GM19463 (cell line): Measurements from ENCODE around the gene CLCA4.
A peak's percentile ranks its signal among the peaks of the same experiment; 100 is the strongest.

ENCODE experiments used
- ATAC-seq: cut with Tn5 transposase; IDR thresholded peaks from one replicate; pipeline ENCODE4 v1.9.1; 2021; ENCODE audit warnings: mild to moderate bottlenecking, moderate library complexity; ENCODE audit not compliant: unreplicated experiment

CLCA4 gene

DNA sequence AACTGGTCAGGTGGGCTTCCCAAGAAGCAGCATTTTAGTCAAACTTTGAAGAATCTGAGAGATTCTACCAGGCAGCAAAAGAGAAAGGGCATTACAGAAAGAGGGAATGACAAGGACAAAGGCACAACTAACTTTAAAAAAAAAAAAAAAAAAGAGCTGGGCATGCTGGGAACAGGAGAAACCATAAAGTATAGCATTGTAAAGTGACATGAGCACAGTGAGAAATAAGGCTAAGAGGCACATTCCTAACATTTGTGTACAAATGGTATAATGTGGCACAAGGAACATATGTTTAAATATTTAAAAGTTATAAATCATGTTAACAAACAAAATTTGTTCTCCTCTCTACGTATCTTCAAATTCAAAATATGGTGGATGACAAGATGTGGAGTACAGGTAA, 69.6 kb downstream of the CLCA4 start:
- no peak for ATAC-seq

- peak; percentile 100 for ATAC-seq
These were observed 70.0 kb downstream of the CLCA4 start for GRCh38 chr1:86616871-86617270.

DNA sequence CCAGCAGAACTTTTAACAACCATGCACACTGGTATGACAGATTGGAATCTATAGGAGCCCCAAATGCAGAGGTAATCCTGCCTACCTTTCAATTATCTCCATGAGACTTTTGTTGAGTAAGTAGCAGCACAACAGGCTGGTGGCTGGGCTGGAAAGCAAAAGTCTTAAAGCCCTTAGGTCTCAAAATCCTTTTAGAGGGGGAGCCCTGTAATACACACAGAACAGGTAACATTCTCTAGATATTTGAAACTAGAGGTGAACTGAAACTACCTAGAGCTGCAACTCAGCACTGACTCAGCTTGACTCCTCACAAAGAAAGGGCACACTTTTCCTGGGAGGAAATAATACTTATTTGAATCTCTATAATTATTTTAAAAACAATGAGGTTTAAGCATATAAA, 71.5 kb downstream of the CLCA4 start:
- ATAC-seq = no peak

DNA sequence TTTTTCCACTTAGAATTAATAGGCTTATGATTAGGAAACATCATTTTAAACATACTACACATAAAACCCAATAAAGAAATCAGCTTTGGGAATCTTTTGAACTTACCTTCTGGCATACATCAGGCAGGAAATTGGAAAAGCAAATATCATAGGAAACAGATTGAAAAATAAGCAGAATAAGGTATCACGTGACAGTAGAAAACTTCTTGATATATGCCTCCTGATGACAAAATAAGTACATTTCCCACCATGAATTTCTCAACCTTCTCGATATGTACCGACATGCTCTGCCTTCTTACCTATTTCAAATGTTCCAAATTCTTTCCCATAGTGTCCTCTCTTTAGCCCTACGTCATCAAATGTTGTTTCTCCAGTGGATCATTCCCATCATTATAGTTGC, 72.4 kb downstream of the CLCA4 start:
- no peak for ATAC-seq

DNA sequence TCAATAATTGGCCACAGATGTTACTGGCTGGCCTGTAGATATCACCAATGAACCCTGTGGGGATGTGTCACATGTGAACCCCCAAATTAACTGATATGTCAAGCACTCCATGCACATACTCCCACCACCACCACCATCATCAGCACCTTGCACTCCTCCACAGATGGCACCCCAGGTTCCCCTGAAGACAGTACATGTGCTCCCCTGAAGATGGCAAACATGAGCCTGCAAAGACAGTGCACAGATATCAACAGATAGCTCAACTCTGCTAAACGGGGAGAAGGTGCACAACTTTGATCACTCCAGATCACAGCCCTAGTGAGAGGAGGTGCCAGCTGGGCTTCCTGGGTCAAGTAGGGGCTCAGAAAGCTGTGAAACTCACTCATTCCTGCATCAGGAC, 74.4 kb downstream of the CLCA4 start:
- ATAC-seq = no peak
